Adrenal gland (tissue), 12 donors: Measurements from ENCODE around the gene UBC. TPM values are rescaled to one million over a fixed set of nuclear protein-coding genes. Genes with fewer than 3 reads are reported as not detected.
"Not testable (repeated sequence)": the region's sequence is repeated elsewhere in the genome, so short reads cannot be mapped to it uniquely, and the experiment has no call there.

Source experiments
- DNase-seq, 7 donors: peaks; one replicate each; pipeline ENCODE4 v3.0.0-alpha.2; 2019 to 2020
- H3K27ac ChIP-seq, 5 donors: fragments of 200-600 bp; sonication (generic) in 4 of 5; 1 replicate in 3 of 5; 2 replicates in 2 of 5; pipeline versions ENCODE4 v1.5.1 to v1.8.0; 2016 to 2020; ENCODE audit warnings: mild to moderate bottlenecking in 1 of 5
- H3K27me3 ChIP-seq: fragments of 200-600 bp; 2 replicates; pipeline ENCODE4 v1.8.0; 2021
- H3K36me3 ChIP-seq, 2 donors: fragments of 200-600 bp; replicated peaks in 1 of 2; 1 replicate in 1 of 2; 2 replicates in 1 of 2; pipeline versions ENCODE4 v1.5.1 to v1.8.0; 2018 to 2022
- H3K4me1 ChIP-seq, 2 donors: fragments of 200-600 bp; replicated peaks in 1 of 2; 1 replicate in 1 of 2; 2 replicates in 1 of 2; pipeline versions ENCODE4 v1.5.1 to v1.8.0; 2018 to 2021
- H3K4me3 ChIP-seq, 4 donors: fragments of 200-600 bp; sonication (generic) in 3 of 4; one replicate each; pipeline ENCODE4 v1.5.1; 2016 to 2018
- H3K9me3 ChIP-seq, 3 donors: fragments of 200-600 bp; sonication (generic) in 1 of 3; replicated peaks in 1 of 3; 1 replicate in 2 of 3; 2 replicates in 1 of 3; pipeline versions ENCODE4 v1.5.1 to v1.8.0; 2016 to 2021
- CTCF ChIP-seq, 6 experiments: fragments of 450-650 bp in 4 of 6; fragments of 200-600 bp in 2 of 6; sonication (generic) in 1 of 6; IDR thresholded peaks; 1 replicate in 5 of 6; 2 replicates in 1 of 6; pipeline versions ENCODE4 v1.5.1 to v1.8.0; 2016 to 2021; ENCODE audit warnings: antibody characterized with exemption in 6 of 6, mild to moderate bottlenecking in 2 of 6, moderate library complexity in 1 of 6
- POLR2A ChIP-seq, 2 donors: fragments of 450-650 bp; IDR thresholded peaks; one replicate each; pipeline ENCODE4 v1.6.1; 2017; ENCODE audit warnings: antibody characterized with exemption in 2 of 2, mild to moderate bottlenecking in 2 of 2, moderate library complexity in 1 of 2
- WGBS, 4 donors: extraction: QIAGEN DNeasy Blood & Tissue Kit in 2 of 4; methylation state at CpG; one replicate each; pipeline versions ENCODE4 v1.1.5 to v1.1.7; 2013 to 2017; 5-methylcytosine and 5-hydroxymethylcytosine counted together
- intact Hi-C, 2 donors: fragments of 100-400 bp; cut with DNase I; formaldehyde crosslinking; loops; one replicate each; pipeline versions ENCODE4 v1.14.1 to v1.15.0; 2022 to 2023
- polyA plus RNA-seq, 3 donors: library from polyadenylated mRNA; stranded (reverse); fragments of 200-250 nt in 2 of 3; fragments of 350-450 nt in 1 of 3; fragmentation: Illumina TruSeq in 1 of 3; extraction: RNeasy Lipid Tissue Mini Kit (QIAGEN cat#74804) in 1 of 3; gene quantifications; one replicate each; pipeline ENCODE4 v1.2.3, GENCODE V29; 2013 to 2014
- total RNA-seq, 9 donors: library from RNA; depleted of rRNA in 4 of 9; stranded (reverse); fragments of >200 nt in 4 of 9; fragments of 120-200 nt in 1 of 9; fragmentation: NEBNext Ultra II Directional in 1 of 9; extraction: Animal tissue kit (Norgen Biotek cat#: 25700) in 1 of 9; gene quantifications; one replicate each; pipeline versions ENCODE4 v1.1.0 to v1.2.4, GENCODE V29; 2013 to 2023
- donor health status: healthy with polysubstance abuse.
- donor health status: Bipolar disorder and iron deficiency.
- donor health status: DM: yes; HTN: yes; CAD: no.
- donor health status: DM: no; HTN: no; CAD: no.
- donor health status: DM: no; HTN: no; CAD: no.
- donor health status: DM: yes; HTN: yes; CAD: no.

The UBC gene
- total and polyA plus RNA-seq, 12 donors: 797 to 1,869 (median 1,116) TPM

GRCh38 chr12:124912529-124913287 lies 1.7 kb downstream of the UBC start:
- H3K27me3 ChIP-seq, H3K9me3 ChIP-seq, intact Hi-C loops: not testable (repeated sequence)
- Histone ChIP-seq H3K36me3 (peaks cover 0 to 31% of the 10 kb centered on the region in 2 donors), H3K4me3 (peak overlapping the region in 2 of 4 donors; percentile 83 to 96), H3K4me1 (peaks cover 37 to 46% of the 10 kb centered on the region in 2 donors), H3K27ac (peak overlapping the region in 3 of 5 donors; percentile 30 to 100 (median 100))
- peak in 5 of 7 donors; percentile 35 to 72 (median 36) for DNase-seq
- peak; percentile 20 to 21 for TF ChIP-seq POLR2A (IDR thresholded peaks at IDR 0.05)
- 47 to 60% (median 55%) methylated on average over 14 to 17 of the region's 21 CpGs for WGBS, 4 donors

GRCh38 chr12:124911521-124911920 lies 2.9 kb downstream of the UBC start:
- H3K9me3 ChIP-seq, intact Hi-C loops, H3K27me3 ChIP-seq: not testable (repeated sequence)
- Histone ChIP-seq H3K36me3 (peaks cover 0 to 31% of the 10 kb centered on the region in 2 donors), H3K27ac (peak overlapping the region in 3 of 5 donors; percentile 31 to 69 (median 48)), H3K4me3 (peak overlapping the region in 1 of 4 donors; percentile 46), H3K4me1 (peaks cover 32 to 41% of the 10 kb centered on the region in 2 donors)
- 38 to 54% (median 50%) methylated on average over 6 of the region's 6 CpGs for WGBS, 4 donors
- peak in 2 of 7 donors; percentile 50 to 67 for DNase-seq

DNA sequence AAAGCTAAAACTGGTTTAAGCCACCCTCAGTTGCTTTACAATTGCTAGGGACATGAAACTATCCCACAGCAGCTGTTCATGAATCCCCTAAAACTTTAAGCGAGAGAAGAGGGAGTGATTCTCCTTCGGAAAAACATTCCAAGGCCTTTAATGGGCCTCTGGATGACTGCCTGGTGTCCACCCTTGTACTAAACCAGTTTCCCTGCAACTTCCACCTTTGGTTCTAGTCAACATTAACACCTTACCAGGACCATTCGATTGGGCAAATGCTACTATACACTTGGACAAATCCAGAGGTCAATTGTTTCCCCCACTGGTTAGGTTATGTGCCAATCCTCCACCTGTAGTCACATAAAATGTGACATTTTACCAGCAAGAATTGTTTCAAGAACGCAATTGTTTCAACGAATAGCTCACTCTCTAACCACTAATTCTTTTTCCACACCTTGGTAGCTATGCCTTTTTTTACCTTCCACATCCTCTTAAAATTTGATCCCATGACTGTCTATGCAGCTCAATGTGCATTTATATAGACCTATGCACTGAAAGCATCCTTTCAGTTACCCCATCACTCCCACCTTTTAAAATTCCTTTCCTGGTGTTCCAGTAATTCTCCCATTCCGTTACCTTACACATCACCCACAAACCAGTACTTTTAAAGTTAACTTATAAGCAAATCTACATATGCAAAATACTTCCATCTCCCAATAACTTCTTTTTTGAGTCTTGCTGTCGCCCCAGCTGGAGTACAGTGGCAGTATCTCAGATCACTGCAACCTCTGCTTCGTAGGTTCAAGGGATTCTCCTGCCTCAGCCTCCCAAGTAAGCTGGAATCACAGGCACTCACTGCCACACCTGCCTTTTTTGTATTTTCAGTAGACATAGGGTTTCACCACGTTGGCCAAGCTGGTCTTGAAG lies 3.6 kb downstream of the UBC start:
- Histone ChIP-seq H3K36me3 (peaks cover 0 to 31% of the 10 kb centered on the region in 2 donors), H3K4me1 (peaks cover 25 to 34% of the 10 kb centered on the region in 2 donors), H3K9me3 (no peaks in the 10 kb centered on the region), H3K27ac (peak overlapping the region; percentile 18 to 67 (median 39)), H3K4me3 (peak overlapping the region in 1 of 4 donors; percentile 22), H3K27me3 (no peaks in the 10 kb centered on the region)
- TF ChIP-seq POLR2A (IDR thresholded peaks at IDR 0.05) (peak; percentile 46 to 72), CTCF (IDR thresholded peaks at IDR 0.05) (peak in 1 of 6 experiments; percentile 1)
- intact Hi-C loops: no loop called here
- 60 to 66% (median 62%) methylated on average over 9 of the region's 9 CpGs for WGBS, 4 donors
- DNase-seq: peak in 3 of 7 donors; percentile 30 to 55 (median 49)

GRCh38 chr12:124909831-124910560 lies 4.5 kb downstream of the UBC start:
- 55 to 61% (median 59%) methylated on average over 8 of the region's 8 CpGs for WGBS, 4 donors
- Histone ChIP-seq H3K4me1 (peaks cover 21 to 31% of the 10 kb centered on the region in 2 donors), H3K4me3 (peak overlapping the region in 1 of 4 donors; percentile 22), H3K27ac (peak overlapping the region in 3 of 5 donors; percentile 31 to 67 (median 48)), H3K36me3 (peaks cover 0 to 31% of the 10 kb centered on the region in 2 donors), H3K9me3 (no peaks in the 10 kb centered on the region), H3K27me3 (no peaks in the 10 kb centered on the region)
- DNase-seq: peak in 1 of 7 donors; percentile 48
- TF ChIP-seq CTCF (IDR thresholded peaks at IDR 0.05) (no peak), POLR2A (IDR thresholded peaks at IDR 0.05) (peak; percentile 21 to 58)
- intact Hi-C loops: no loop called here
